NCI-H2081 treated with DMSO at 0.1 percent for 48 hours (cell line): ENCODE data around the gene SNTG2.

Experiments used
- DNase-seq: peaks from one replicate; lab custom pipeline; 2025; lab: John Stamatoyannopoulos, UW

The SNTG2 gene

GRCh38 chr2:1147873-1148612 lies 197.4 kb downstream of the SNTG2 start:
- no peak for DNase-seq

- DNase-seq: no peak
These were observed 200.3 kb downstream of the SNTG2 start for GRCh38 chr2:1150724-1151511.

GRCh38 chr2:1152375-1152774 lies 201.7 kb downstream of the SNTG2 start:
- DNase-seq: no peak

- DNase-seq: no peak
These were observed 203.3 kb downstream of the SNTG2 start for GRCh38 chr2:1153920-1154319.

GRCh38 chr2:1154710-1155594 lies 204.3 kb downstream of the SNTG2 start:
- DNase-seq: no peak

GRCh38 chr2:1156059-1156458 lies 205.4 kb downstream of the SNTG2 start:
- no peak for DNase-seq

GRCh38 chr2:1156531-1156930 lies 205.9 kb downstream of the SNTG2 start:
- no peak for DNase-seq

- DNase-seq: no peak
These were observed 206.5 kb downstream of the SNTG2 start for GRCh38 chr2:1157107-1157506.

GRCh38 chr2:1159013-1159412 lies 208.4 kb downstream of the SNTG2 start:
- DNase-seq: no peak

GRCh38 chr2:1162246-1162645 lies 211.6 kb downstream of the SNTG2 start:
- no peak for DNase-seq

GRCh38 chr2:1162768-1163584 lies 212.3 kb downstream of the SNTG2 start:
- no peak for DNase-seq

- DNase-seq: no peak
These were observed 216.3 kb downstream of the SNTG2 start for GRCh38 chr2:1166976-1167375.

- no peak for DNase-seq
These were observed 218.2 kb downstream of the SNTG2 start for GRCh38 chr2:1168846-1169245.

GRCh38 chr2:1169291-1169949 lies 218.8 kb downstream of the SNTG2 start:
- no peak for DNase-seq

- DNase-seq: no peak
These were observed 219.6 kb downstream of the SNTG2 start for GRCh38 chr2:1170241-1170640.

GRCh38 chr2:1170711-1171110 lies 220.1 kb downstream of the SNTG2 start:
- DNase-seq: no peak

GRCh38 chr2:1173528-1173927 lies 222.9 kb downstream of the SNTG2 start:
- DNase-seq: no peak

GRCh38 chr2:1181893-1182292 lies 231.2 kb downstream of the SNTG2 start:
- DNase-seq: no peak

- no peak for DNase-seq
These were observed 232.7 kb downstream of the SNTG2 start for GRCh38 chr2:1183300-1183699.

- no peak for DNase-seq
These were observed 235.8 kb downstream of the SNTG2 start for GRCh38 chr2:1186421-1186820.

- DNase-seq: no peak
These were observed 236.5 kb downstream of the SNTG2 start for GRCh38 chr2:1187189-1187588.
